Activated T-cell treated with anti-CD3 and anti-CD28 coated beads, Interleukin-2, amount 50 U/mL, for 1 hour (primary cell): Measurements from ENCODE around the gene AFF2.

ENCODE experiments used
- DNase-seq: peaks from one replicate; pipeline ENCODE4 v3.0.0-alpha.2; 2020

Gene AFF2

DNA sequence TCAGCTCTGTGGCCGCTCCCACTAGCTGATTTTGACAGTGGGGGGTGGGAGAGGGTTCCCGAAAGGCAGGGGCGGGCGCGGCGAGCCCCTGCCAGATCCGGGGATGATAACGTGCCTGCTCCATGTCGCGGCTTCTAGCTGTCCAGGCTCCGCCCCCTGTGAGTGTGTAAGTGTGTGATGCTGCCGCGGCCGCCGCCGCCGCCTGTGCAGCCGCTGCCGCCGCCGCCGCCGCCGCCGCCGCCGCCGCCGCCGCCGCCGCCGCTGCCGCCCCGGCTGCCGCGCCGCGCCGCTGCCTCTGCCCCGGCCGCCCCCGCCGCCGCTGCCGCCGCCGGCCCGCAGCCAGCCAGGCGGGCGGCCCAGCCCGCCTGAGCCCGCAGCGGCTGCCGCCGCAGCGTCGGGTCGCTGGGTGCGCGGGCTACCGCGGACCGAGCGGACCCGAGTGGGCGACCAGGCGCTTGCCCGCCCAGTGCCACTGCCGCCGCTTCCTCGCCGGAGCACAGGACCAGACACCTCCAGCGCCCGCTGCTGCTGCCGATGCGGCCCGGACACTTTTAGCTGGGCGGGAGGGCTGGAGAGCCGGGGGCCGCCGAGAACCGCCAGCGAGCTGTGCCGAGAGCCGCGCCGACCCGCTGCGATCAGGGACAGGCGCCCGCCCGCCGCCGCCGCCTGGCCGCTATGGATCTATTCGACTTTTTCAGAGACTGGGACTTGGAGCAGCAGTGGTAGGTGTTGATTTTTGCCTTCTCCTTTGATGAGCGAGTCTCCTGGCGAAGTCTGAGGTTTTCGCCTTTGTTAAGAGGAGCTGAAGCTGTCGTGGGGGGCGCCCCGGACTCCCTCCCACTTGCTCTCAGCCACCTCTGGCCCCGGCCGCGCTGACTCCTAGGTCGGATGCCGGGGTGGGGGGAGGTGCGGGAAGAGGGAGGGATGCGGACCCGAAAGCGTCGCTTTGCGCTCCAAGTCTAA is at the start of gene AFF2:
AFF2 (plus strand) TSS at position 195 of the 963 bp plus-strand sequence; CDS start at position 676, 481 bp downstream.
- DNase-seq: peak; percentile 51

- DNase-seq: no peak
These were observed 43.1 kb upstream of the AFF2 start for GRCh38 chrX:148457279-148457678.

GRCh38 chrX:148459343-148459742 is 41.1 kb upstream of the AFF2 start:
- no peak for DNase-seq

DNA sequence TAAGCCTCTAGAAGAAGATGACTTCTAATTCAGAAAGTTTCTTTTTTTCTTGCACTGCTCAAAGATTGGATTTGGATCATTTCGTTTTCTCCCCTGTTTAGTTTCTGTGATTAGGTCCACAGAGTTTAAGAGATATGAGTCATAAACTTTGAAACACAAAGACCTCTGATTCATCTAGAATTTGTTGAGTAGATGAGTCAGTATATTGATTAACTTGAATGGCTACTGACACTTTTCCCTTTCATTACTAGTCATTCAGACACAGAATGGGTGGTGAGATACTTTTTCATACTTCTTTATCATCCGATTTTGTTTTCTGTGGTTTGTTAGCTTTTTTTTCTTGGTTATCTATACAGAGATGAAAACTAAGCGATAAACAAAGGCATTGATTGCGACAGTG is 34.1 kb upstream of the AFF2 start:
- no peak for DNase-seq

GRCh38 chrX:148470324-148470723 is 30.1 kb upstream of the AFF2 start:
- DNase-seq: no peak

DNA sequence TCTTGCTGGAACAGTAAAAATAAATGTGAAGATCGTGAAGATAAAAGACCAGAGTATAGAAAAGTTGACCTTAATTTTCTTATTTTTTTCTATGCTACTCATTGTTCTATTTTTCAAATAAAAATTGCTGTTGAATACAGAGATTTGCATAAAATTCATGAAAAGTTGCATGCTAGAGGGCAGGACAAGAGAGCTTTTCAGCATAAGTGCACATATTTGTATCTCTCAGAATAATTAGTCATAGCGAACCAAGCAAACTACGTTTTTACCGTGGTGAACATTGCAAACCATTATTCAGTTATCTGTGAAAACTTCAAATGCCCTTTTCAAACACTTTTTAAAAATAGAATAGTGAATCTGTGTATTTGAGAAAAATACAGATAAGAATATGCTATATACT is 26.4 kb upstream of the AFF2 start:
- no peak for DNase-seq

- DNase-seq: no peak
These were observed 8.4 kb upstream of the AFF2 start for GRCh38 chrX:148492057-148492456.

DNA sequence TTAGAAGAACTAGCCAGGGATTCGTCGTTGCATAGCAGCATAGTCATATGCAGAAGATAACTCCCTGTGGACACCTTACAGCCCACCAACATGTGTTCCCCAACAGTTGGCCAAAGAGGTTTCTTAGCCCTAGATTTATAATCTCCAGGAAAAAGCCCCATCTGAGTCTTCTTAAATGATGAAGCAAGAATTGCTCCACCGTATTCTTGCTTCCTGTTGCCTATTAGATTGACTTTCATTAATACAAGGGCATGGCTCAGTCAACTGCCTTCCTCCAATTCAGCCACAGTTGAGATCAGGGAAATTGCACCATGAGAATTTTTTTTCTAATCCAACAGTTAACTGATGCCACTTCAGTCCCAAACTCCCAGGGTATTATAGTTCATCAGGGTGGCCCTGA is 5.2 kb upstream of the AFF2 start:
- no peak for DNase-seq

DNA sequence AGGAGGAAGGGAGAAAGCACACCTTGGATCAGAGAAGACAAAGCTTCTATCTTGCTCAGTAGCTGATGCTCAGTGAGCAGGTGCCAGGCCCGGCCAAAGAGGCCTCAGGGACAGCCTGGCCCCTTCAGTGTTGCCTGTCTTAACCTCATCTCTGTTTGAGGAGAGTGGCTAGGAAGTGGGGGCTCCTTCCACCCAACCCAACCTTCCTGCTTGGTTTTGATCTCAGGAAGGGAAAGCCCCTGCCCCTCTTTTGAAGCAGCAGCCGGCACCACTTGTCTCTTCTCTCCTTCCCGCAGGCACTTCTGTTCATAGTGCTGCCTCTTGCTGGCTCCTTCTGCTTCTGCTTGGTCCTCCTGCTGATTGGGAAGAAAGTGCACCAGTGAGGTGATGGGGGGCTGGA is 2.4 kb upstream of the AFF2 start:
- peak; percentile 18 for DNase-seq

- DNase-seq: no peak
These were observed 587 bp upstream of the AFF2 start for GRCh38 chrX:148499638-148500422.

DNA sequence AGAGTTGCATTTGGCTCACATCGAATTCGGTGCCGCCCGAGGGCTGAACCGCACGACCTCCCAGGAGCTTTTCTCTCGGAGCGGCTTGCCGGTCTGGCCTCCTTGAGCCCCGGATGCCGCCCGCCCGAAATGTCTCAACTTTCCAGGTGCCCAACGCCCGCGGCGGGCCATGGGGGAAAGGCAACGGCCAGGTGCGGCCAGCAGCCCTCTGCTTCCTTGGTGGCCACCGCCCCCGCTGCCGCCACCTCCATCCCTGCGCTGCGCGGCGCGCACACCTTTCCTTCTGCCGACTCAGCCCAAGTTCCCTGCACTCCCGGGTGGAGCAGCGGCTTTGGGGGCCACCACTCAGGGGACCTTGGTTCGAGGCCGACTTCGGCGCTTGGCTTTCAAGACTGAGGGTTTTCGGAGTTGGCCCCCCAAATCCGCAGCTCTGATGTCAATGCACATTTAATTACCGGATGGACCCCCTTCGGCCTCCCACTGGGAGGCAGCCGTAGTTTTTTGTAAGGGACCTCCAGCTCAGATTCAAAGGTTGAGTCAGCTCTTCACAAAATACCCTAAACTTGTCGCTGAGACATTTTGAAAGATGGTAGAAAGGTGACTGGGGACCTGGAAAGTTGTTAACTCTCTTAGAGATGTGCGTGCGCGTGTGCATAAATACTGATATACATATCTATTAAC is 1.1 kb downstream of the AFF2 start:
- DNase-seq: peak; percentile 25

DNA sequence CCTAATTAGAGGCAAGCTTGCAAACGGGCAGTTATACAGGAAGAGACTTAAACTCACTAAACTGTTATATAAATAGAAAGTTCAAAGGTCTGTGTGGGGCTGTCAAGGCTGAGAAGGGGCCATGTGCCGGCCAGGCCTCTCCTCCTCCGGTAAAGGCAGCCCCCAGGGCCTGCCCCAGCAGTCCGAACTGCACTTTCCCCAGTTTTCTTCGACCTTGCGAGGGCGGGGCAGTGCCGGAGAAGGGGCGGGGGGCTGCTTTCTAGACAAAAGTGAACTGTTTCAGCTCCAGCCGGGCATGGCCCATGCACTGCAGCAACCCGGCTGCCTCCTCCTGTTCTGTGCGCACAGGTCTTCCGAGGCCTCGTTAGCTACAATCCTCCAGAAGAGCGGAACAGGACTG is 4.1 kb downstream of the AFF2 start:
- DNase-seq: no peak

- DNase-seq: no peak
These were observed 7.0 kb downstream of the AFF2 start for GRCh38 chrX:148507418-148507817.

- no peak for DNase-seq
These were observed 12.0 kb downstream of the AFF2 start for GRCh38 chrX:148512453-148512852.

DNA sequence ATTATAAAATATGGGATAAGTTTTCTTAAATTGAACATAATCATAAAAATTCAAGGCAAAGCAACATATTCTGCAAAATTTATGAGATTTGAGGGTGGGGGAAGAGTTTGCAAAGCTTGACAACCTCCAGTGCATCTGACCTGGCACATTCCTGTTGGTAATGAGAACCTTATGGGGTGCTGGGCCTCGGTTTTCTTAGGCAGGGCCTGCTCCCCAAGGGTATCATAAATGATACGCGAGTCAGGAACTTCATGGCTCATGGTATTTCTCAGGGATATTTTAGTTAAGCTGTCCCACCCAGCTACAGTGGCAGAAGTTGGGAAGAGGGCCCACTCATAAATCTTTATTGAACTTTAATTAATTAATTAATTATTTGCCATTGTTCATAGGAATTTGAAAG is 13.2 kb downstream of the AFF2 start:
- no peak for DNase-seq

- DNase-seq: no peak
These were observed 16.8 kb downstream of the AFF2 start for GRCh38 chrX:148517176-148517575.

DNA sequence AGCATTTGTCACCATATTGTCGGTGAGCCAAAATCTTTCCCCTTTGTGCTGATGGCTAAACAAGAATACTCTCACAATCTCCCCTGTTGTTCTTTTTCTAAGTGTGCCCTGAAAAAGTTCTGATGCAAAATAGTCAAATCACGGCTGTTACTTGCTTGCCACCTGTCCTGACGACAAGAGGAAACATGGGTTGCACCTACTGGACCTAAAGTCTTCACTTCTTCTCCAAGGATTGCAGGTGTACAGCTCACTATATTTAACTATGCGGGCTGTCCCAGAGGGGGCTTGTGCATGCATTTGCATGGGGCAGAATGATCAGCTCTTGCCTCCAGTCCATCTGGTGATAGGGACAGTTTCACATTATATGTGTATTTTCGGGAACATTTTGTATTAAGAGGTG is 21.6 kb downstream of the AFF2 start:
- DNase-seq: no peak

DNA sequence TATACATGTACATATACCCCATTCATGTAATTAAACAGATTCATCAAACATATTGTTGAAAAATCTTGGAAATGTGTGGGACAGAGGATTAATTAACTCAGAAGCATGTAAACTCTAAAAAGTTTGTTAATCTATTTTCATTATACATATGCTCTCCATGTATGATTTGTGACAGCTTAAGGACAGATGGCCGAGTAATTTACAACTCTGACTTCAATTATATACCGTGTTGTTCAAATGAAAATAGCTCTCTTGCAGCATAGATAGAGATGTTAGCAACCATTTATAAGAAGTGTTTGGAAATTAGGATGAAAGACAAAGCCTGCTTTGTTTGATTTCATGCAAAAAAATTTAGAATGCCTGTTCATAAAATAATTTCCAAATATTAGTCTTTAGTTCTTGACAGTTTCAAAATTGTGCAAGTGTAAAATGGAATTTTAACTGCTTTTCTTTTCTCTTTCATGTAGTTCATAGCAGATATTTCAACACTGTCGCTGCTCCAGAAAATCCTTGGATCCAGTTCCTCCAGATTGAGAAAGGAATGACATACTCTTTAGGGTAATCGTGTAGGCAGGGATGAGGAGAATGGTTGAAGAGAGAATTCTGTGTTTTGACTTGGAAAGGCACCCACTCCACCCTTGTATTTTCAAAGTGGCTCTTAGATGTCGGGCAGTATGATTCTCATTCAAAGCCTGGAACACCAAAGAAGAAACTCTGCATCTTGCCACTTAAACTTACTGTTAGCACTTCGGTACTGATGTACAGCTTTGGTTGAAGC is 23.1 kb downstream of the AFF2 start:
- no peak for DNase-seq

- no peak for DNase-seq
These were observed 30.2 kb downstream of the AFF2 start for GRCh38 chrX:148530464-148531077.

DNA sequence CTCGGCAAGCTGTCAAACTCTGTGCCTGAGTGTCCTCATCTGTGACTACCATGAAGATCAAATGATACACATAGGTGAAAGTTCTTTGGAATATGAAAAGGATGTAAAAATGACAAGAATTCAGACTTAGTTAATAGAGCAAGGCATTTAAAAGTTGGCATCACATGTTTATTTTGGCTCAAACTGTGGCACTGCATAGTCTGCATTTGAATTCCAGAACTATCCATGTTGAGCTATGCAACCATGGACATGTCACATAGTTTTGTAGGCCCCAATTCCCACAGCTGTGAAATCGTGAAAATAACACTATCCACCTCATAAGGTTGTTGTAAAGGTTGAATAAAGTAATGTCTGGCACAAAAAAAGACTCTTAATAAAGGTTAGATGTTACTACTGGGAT is 33.9 kb downstream of the AFF2 start:
- DNase-seq: no peak

DNA sequence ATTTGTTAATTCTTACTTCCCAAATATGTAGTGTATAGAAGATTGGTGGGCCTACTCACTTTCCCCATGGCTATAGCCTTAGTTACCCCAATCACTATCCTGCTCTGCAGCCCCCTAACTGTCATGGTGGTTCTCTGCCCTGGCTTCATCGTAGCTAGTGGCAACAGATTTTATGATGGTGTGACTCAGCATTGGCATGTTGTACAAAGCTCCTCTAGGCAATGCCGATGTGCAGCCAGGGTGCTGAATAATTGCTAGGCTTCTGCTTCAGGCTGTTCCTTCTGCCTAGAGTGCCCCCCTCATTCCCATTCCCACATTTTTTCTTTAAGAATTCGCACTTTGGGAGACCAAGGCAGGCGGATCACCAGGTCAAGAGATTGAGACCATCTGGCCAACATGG is 35.2 kb downstream of the AFF2 start:
- DNase-seq: no peak

DNA sequence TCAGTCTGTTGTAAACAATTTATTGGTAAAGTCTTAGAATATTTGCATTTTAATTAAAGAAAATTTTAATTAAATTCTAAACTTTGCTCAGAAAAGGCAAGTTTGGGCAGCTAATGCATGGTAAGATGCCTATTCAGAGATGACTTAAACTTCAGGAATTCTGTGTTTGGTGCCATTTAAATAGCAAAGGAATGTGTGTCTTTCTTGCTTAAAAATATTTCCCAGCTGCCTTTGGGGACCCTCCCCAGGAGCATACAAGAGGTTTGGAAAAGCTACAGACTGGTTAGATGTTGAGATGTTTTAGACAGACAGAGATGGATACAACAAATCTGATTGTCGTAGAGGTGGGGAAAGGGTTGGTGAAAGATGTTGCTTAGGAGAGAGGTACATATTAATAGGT is 36.5 kb downstream of the AFF2 start:
- DNase-seq: no peak
